ENCODE measurements around the gene DGKE.

- no peak for TF ChIP-seq CTCF (IDR thresholded peaks at IDR 0.05)
- TF ChIP-seq POLR2A (IDR thresholded peaks at IDR 0.05), result no peak
Observed at GRCh38 chr17:56913867-56914580, 80.1 kb downstream of the DGKE start, which contains the start of gene TRIM25.
